ENCODE measurements around the gene RGS4. TPM values are rescaled to one million over a fixed set of nuclear protein-coding genes. Genes with fewer than 3 reads are reported as not detected.

The RGS4 gene
- total RNA-seq, 1 donor = 538 TPM

- no peak overlapping the region for H3K4me3 ChIP-seq (ENCODE audit: low read depth, low read length)
- TF ChIP-seq CTCF (IDR thresholded peaks at IDR 0.05; ENCODE audit: insufficient read depth, low read length) = no peak
- DNase-seq (ENCODE audit: low read depth) = no peak
Observed at GRCh38 chr1:163093169-163093568, 24.0 kb downstream of the RGS4 start.

- no peak for TF ChIP-seq CTCF (IDR thresholded peaks at IDR 0.05; ENCODE audit: insufficient read depth, low read length)
- DNase-seq (ENCODE audit: low read depth) = no peak
- H3K4me3 ChIP-seq (ENCODE audit: low read depth, low read length) = no peak overlapping the region
Observed at GRCh38 chr1:163093579-163093978, 24.4 kb downstream of the RGS4 start.

- no peak overlapping the region for H3K4me3 ChIP-seq (ENCODE audit: low read depth, low read length)
- no peak for DNase-seq (ENCODE audit: low read depth)
- TF ChIP-seq CTCF (IDR thresholded peaks at IDR 0.05; ENCODE audit: insufficient read depth, low read length) = no peak
Observed at GRCh38 chr1:163094182-163094581, 25.0 kb downstream of the RGS4 start.

- DNase-seq (ENCODE audit: low read depth) = peak; percentile 34
- no peak for TF ChIP-seq CTCF (IDR thresholded peaks at IDR 0.05; ENCODE audit: insufficient read depth, low read length)
- H3K4me3 ChIP-seq (ENCODE audit: low read depth, low read length) = no peak overlapping the region
Observed at GRCh38 chr1:163094589-163094988, 25.4 kb downstream of the RGS4 start.

- no peak for DNase-seq (ENCODE audit: low read depth)
- no peak for TF ChIP-seq CTCF (IDR thresholded peaks at IDR 0.05; ENCODE audit: insufficient read depth, low read length)
- no peak overlapping the region for H3K4me3 ChIP-seq (ENCODE audit: low read depth, low read length)
Observed at GRCh38 chr1:163095213-163095612, 26.1 kb downstream of the RGS4 start.

GRCh38 chr1:163102590-163102989 lies 33.4 kb downstream of the RGS4 start:
- H3K4me3 ChIP-seq (ENCODE audit: low read depth, low read length) = no peak overlapping the region
- TF ChIP-seq CTCF (IDR thresholded peaks at IDR 0.05; ENCODE audit: insufficient read depth, low read length) = no peak
- no peak for DNase-seq (ENCODE audit: low read depth)

GRCh38 chr1:163104385-163105099 lies 35.4 kb downstream of the RGS4 start:
- no peak for TF ChIP-seq CTCF (IDR thresholded peaks at IDR 0.05; ENCODE audit: insufficient read depth, low read length)
- peak; percentile 67 for DNase-seq (ENCODE audit: low read depth)
- H3K4me3 ChIP-seq (ENCODE audit: low read depth, low read length) = no peak overlapping the region
